HCEC 1CT (cell line): ENCODE data around the gene MEX3A.
"Not testable (repeated sequence)": the region's sequence is repeated elsewhere in the genome, so short reads cannot be mapped to it uniquely, and the experiment has no call there.

Experiments
- DNase-seq: peaks from one replicate; pipeline ENCODE4 v3.0.0-alpha.2; 2017

Gene MEX3A

GRCh38 chr1:156077430-156077760 lies 4.9 kb downstream of the MEX3A start:
- no peak for DNase-seq

DNA sequence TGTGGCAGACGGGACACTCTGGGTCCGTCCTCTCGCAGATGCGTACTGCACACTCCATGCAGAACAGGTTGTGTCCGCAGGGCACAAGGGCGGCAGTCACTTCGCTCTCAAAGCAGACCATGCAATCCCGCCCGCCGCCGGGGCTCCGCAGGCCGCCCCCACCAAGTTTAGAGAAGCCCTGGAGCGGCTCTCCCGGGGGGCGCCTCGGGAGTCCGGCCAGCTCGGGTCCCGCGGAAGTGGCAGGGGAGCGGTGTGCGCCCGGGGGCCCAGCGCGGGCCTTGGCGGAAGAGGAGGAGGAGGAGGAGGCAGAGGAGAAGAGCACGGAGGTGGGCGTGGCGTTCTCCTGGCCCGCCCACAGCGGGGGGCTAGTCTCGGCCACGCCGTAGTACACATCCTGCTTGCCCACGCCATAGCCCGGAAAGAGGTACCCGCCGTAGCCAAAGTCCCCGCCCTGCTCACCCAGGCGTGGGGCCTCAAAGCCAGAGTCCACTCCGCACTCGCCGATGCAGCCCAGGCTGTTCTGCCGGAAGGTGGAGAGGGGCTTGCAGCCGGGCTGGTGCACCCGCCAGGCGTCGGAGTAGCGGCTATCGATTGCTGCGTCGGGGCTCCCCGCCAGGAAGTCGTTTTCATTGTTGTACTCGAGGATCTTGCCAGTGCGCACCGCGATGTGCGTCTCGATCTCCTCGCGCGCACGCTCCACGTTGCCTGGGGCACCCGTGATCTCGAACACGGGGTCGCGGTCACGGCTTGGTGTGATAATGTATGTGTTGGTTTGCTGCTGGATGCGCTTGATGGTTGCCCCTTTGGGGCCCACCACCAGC lies 5.4 kb downstream of the MEX3A start:
- DNase-seq: no peak

GRCh38 chr1:156075775-156076204 lies 6.5 kb downstream of the MEX3A start:
- no peak for DNase-seq

DNA sequence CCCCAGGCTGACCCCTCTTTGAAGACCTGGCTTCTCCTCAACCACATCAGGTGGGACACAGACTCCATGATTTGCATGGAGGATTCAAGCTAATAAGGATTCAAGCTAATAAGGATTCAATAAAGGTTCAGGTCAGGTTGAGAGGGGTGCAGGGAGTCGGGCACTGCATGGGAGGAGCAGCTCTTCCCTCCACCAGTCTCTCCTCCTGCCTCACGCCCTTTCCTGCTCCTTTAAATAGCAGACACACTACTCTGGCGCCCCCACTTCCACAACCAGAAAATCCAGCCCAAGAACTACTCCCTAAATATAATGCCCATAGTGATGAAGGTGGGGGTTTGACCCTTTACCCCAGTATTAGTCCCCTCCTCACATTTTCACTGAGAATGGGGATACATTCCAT lies 7.1 kb downstream of the MEX3A start:
- DNase-seq: no peak

- DNase-seq: no peak
Observed at GRCh38 chr1:156074661-156075060, 7.6 kb downstream of the MEX3A start.

- no peak for DNase-seq
Observed at GRCh38 chr1:156073740-156074139, 8.5 kb downstream of the MEX3A start.

GRCh38 chr1:156073110-156073687 lies 9.1 kb downstream of the MEX3A start:
- DNase-seq: no peak

DNA sequence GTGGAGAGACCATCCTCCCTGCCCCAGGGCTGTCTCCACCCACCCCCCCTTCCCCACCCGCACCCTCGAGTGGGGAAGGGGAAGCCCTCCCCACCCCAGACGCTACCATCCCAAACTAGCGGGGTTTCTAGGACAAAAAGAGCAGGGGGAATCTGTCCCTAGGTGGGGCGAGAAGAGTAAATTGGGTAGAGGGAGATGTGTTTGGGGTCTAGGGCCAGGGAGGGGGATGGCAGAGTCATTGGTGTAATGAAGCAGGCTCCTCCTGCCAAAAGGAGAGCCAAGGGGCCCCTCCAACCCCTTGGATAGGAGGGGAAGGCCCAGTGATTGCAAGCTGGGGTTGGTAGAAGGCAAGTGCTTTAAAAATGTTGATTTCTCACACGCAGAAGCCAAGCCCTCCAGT lies 10.0 kb downstream of the MEX3A start:
- DNase-seq: no peak

DNA sequence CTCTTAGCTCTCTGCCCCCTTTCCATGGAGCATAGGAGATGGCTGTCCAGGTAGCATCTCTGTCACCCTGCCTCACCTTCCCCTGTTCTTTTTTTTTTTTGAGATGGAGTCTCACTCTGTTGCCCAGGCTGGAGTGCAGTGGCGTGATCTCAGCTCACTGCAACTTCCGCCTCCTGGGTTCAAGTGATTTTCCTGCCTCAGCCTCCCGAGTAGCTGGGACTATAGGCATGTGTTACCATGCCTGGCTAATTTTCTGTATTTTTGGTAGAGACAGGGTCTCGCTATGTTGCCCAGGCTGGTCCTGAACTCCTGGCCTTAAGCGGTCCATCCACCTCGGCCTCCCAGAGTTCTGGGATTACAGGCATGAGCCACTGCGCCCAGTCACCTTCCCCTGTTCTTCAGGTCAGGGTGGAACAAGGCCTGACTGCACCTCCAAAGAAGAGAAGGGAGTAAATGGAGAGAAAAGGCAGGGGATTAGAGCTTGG lies 10.9 kb downstream of the MEX3A start:
- DNase-seq: not testable (repeated sequence)

GRCh38 chr1:156070548-156070947 lies 11.7 kb downstream of the MEX3A start:
- DNase-seq: no peak

- DNase-seq: no peak
Observed at GRCh38 chr1:156069490-156070455, 12.5 kb downstream of the MEX3A start.

DNA sequence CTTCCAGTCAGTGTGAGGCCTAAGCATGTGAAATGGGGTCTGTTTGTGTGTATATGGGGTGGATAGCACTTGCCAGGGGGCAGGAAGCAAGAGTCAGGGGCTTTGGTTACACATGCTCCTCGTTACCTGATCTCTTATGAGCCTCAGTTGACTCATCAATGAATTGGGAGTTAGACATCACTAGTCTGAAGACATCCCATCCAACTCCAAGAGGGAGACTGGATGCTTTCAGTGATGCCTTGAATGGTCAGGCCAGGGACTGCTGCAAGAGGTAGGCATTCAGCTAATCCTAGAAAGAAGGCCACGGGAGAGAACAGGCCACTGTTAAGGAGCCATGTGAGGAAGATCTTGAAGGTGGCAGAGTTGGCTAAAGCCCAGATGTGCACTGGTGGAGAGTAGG lies 15.0 kb downstream of the MEX3A start:
- no peak for DNase-seq

DNA sequence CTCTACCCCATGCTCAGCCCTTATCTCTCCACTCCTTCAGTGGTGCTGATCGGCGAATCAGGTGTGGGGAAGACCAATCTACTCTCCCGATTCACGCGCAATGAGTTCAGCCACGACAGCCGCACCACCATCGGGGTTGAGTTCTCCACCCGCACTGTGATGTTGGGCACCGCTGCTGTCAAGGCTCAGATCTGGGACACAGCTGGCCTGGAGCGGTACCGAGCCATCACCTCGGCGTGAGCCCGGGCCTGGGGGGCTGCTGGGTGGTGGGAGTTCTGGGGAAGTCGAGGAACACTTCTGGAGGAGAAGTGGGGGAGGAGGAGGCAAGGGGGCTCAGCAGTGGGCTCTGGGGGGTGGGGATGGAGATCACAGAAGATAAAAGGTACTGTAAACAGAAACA lies 16.4 kb downstream of the MEX3A start:
- no peak for DNase-seq

DNA sequence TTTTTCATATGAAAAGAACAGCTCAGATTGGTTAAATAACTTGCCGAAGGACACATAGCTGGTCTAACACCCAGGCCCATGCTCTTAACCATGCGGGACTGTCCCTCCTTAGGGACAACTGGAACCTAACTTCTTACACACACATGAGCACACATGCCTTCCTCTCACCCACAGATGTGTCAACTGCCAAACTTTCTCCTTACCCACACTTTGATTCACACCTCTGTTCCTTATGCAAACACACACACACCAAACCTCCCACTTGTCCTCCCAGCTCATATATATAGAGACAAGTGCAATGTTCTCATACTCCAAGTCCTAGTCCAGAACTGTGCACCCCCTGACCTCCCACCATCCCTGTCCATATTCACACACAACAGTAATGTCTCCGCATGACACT lies 17.1 kb downstream of the MEX3A start:
- DNase-seq: no peak

- DNase-seq: no peak
Observed at GRCh38 chr1:156064615-156065014, 17.6 kb downstream of the MEX3A start.

DNA sequence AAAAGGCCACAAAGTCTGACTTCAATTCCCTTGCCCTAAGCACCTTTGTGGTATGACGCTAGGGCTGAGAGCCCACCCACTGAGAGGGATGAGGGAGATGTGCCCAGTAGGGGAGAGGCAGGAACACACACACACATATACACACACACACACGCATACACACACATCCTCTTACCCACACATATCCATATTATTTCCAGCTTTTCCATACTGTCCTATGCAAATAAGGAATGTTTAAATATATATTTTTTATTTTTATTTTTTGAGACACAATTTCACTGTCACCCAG lies 18.3 kb downstream of the MEX3A start:
- DNase-seq: no peak

- DNase-seq: no peak
Observed at GRCh38 chr1:156062189-156062588, 20.1 kb downstream of the MEX3A start.

GRCh38 chr1:156060937-156061636 lies 21.2 kb downstream of the MEX3A start, which contains the start of gene RAB25:
RAB25 (plus strand) TSS chr1:156061160; CDS start chr1:156061401, 241 bp downstream.
- no peak for DNase-seq

- DNase-seq: no peak
Observed at GRCh38 chr1:156056326-156056849, 25.9 kb downstream of the MEX3A start.

DNA sequence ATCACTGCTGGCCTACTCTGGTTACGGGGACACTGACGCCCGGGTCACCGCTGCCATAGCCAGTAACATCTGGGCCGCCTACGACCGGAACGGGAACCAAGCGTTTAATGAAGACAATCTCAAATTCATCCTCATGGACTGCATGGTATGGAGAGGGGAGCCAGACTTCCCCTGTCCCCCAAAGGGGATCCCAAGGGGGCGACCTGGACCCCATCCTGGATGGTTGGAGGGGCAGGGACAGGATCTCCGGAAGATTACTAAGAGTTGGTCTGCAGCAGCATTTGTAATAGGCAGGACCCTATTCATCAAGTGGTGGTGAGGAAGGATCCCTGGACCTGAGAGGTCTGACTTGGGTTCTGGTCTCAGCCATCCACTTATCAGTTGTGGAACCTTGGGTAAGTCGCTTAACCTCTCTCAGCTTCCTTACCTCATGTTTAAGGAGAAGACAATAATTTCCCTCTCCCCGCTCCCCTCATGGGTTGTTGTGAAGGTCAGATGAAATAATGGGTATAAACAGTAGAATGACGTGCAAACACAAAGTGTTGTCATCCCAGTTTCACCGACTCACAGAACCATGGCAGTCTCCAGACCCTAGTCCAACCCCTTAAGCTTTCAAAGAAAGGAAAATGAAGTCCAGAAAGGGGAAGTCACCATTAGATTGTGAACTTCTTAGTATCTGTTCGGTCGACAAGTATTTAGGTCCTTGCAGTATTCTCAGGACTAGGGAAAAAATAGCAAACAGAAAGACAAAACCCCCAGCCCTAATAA lies 26.8 kb downstream of the MEX3A start:
- no peak for DNase-seq

DNA sequence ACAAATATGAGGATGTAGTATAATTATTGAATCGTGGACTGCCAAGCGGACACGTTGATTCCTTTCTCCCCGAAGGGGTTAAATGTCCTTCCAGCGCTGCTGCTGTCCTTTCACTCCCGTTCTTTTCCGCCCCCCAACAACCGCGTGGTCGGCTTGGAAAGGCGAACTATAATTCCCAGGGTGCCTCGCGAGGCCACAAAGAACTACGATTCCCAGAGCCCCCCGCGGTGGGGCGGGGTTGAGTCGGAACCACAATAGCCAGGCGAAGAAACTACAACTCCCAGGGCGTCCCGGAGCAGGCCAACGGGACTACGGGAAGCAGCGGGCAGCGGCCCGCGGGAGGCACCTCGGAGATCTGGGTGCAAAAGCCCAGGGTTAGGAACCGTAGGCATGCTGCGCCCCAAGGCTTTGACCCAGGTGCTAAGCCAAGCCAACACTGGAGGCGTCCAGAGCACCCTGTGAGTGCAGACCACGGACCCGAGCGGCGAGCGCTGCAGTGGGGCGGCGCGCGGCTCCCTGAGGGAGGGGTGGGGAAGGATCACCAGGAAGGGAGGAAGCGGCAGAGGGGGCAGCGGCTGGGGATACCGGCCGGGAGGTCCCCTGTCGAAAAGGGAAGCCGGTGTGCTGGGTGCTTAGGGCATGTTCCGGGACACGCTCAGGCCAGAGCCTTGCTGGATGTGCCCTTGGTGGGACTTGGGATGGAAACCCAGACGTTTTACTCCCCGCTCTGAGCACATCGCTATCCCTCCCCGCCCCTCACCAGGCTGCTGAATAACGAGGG lies 27.6 kb downstream of the MEX3A start, which contains the start of gene LAMTOR2:
Gene LAMTOR2 (plus strand): TSS at position 283 of the 781 bp plus-strand sequence. CDS start 108 bp downstream, at position 391.
- DNase-seq: peak; percentile 97
